ENCODE measurements around the gene METTL26. TPM values are rescaled to one million over a fixed set of nuclear protein-coding genes. Genes with fewer than 3 reads are reported as not detected.
A peak's percentile ranks its signal among the peaks of the same experiment; 100 is the strongest.

METTL26 gene
- total and polyA plus RNA-seq, 8 donors = 37.2 to 70.4 (median 54.5) TPM

GRCh38 chr16:620700-621525, 15.2 kb downstream of the METTL26 start:
- Histone ChIP-seq H3K4me3 (no peak overlapping the region), H3K27ac (no peak overlapping the region), H3K4me1 (peaks cover 0 to 13% of the 10 kb centered on the region in 2 donors), H3K36me3 (peaks cover 0 to 31% of the 10 kb centered on the region in 2 donors), H3K9me3 (no peaks in the 10 kb centered on the region), H3K27me3 (no peaks in the 10 kb centered on the region)
- no peak for ATAC-seq
- no peak for TF ChIP-seq CTCF (IDR thresholded peaks at IDR 0.05)
- peak in 1 of 4 donors; percentile 71 for DNase-seq
- intact Hi-C loops (cut with DNase I) = no loop called here

GRCh38 chr16:619476-620100, 16.5 kb downstream of the METTL26 start:
- intact Hi-C loops (cut with DNase I) = no loop called here
- H3K27ac ChIP-seq = no peak overlapping the region
- H3K4me1 ChIP-seq = peaks cover 0 to 13% of the 10 kb centered on the region in 2 donors
- H3K36me3 ChIP-seq = peaks cover 0 to 19% of the 10 kb centered on the region in 2 donors
- ATAC-seq = no peak
- no peaks in the 10 kb centered on the region for H3K27me3 ChIP-seq
- no peak for TF ChIP-seq CTCF (IDR thresholded peaks at IDR 0.05)
- DNase-seq = peak in 2 of 4 donors; percentile 52 to 62
- H3K4me3 ChIP-seq = no peak overlapping the region
- no peaks in the 10 kb centered on the region for H3K9me3 ChIP-seq

GRCh38 chr16:617855-618254, 18.2 kb downstream of the METTL26 start:
- peak; percentile 61 for ATAC-seq

GRCh38 chr16:616733-617586, 19.1 kb downstream of the METTL26 start:
- peaks cover 0 to 10% of the 10 kb centered on the region in 2 donors for H3K4me1 ChIP-seq
- H3K4me3 ChIP-seq = peak overlapping the region in 1 of 2 donors; percentile 1
- H3K27me3 ChIP-seq = no peaks in the 10 kb centered on the region
- ATAC-seq (peak; percentile 85), DNase-seq (peak in 3 of 4 donors; percentile 46 to 87 (median 54))
- H3K9me3 ChIP-seq = no peaks in the 10 kb centered on the region
- H3K36me3 ChIP-seq = peaks cover 0 to 19% of the 10 kb centered on the region in 2 donors
- H3K27ac ChIP-seq = peak overlapping the region; percentile 75 to 80
- TF ChIP-seq CTCF (IDR thresholded peaks at IDR 0.05) = no peak
- intact Hi-C loops (cut with DNase I) = no loop called here

More at GRCh38 chr16:617855-618254, 18.2 kb downstream of the METTL26 start:
- peaks cover 0 to 13% of the 10 kb centered on the region in 2 donors for H3K4me1 ChIP-seq
- H3K27me3 ChIP-seq = no peaks in the 10 kb centered on the region
- intact Hi-C loops (cut with DNase I) = no loop called here
- peak overlapping the region in 1 of 2 donors; percentile 20 for H3K4me3 ChIP-seq
- no peaks in the 10 kb centered on the region for H3K9me3 ChIP-seq
- TF ChIP-seq CTCF (IDR thresholded peaks at IDR 0.05) = no peak
- H3K27ac ChIP-seq = peak overlapping the region; percentile 75 to 80
- H3K36me3 ChIP-seq = peaks cover 0 to 19% of the 10 kb centered on the region in 2 donors
- peak in 2 of 4 donors; percentile 45 to 86 for DNase-seq

Measured in left lung (tissue), 10 donors.